CD8-positive, alpha-beta memory T cell (primary cell): Measurements from ENCODE around the gene SLCO4A1. TPM values are rescaled to one million over a fixed set of nuclear protein-coding genes. Genes with fewer than 3 reads are reported as not detected.

Source experiments
- CTCF ChIA-PET: fragments of 350-600 bp; sonication (Branson Sonifier 250); formaldehyde crosslinking; loops from one replicate; lab custom pipeline; 2021; ENCODE audit warnings: antibody characterized with exemption; lab: Charles Lee
- POLR2A ChIA-PET: fragments of 350-600 bp; sonication (Branson Sonifier 250); formaldehyde crosslinking; loops from one replicate; lab custom pipeline; 2021; ENCODE audit warnings: antibody characterized with exemption; lab: Charles Lee
- DNase-seq, 5 donors: peaks; one replicate each; pipeline versions ENCODE4 v3.0.0 to v3.0.0-alpha.2; 2020 to 2022; ENCODE audit warnings: mixed read lengths in 1 of 5
- H3K27ac ChIP-seq: one replicate; pipeline ENCODE4 v1.7.0; 2013; ENCODE audit warnings: low read depth, mild to moderate bottlenecking, low read length, moderate library complexity
- H3K27me3 ChIP-seq: 2 replicates; pipeline ENCODE4 v1.7.0; 2013; ENCODE audit warnings: low read length, mild to moderate bottlenecking; ENCODE audit not compliant: insufficient read depth, poor library complexity, severe bottlenecking
- H3K36me3 ChIP-seq: 2 replicates; pipeline ENCODE4 v1.7.0; 2013; ENCODE audit warnings: mild to moderate bottlenecking, low read length, moderate library complexity; ENCODE audit not compliant: insufficient read depth
- H3K4me1 ChIP-seq: 2 replicates; pipeline ENCODE4 v1.7.0; 2013; ENCODE audit warnings: mild to moderate bottlenecking, low read length, moderate library complexity; ENCODE audit not compliant: insufficient read depth
- H3K4me3 ChIP-seq: 2 replicates; pipeline ENCODE4 v1.7.0; 2013; ENCODE audit warnings: mild to moderate bottlenecking, low read length
- H3K9me3 ChIP-seq: 2 replicates; pipeline ENCODE4 v1.7.0; 2013; ENCODE audit warnings: mild to moderate bottlenecking, low read length
- H3K27ac Mint-ChIP-seq, 8 donors: one replicate each; pipeline ENCODE4 v1.8.0; 2020 to 2021; ENCODE audit warnings: mixed read lengths in 8 of 8, mild to moderate bottlenecking in 6 of 8, inconsistent platforms in 3 of 8, moderate library complexity in 3 of 8
- H3K27me3 Mint-ChIP-seq, 2 donors: one replicate each; pipeline ENCODE4 v1.8.0; 2020 to 2021; ENCODE audit warnings: mixed read lengths in 2 of 2, mild to moderate bottlenecking in 1 of 2, moderate library complexity in 1 of 2
- H3K36me3 Mint-ChIP-seq, 3 donors: one replicate each; pipeline ENCODE4 v1.8.0; 2020 to 2021; ENCODE audit warnings: mixed read lengths in 3 of 3, inconsistent platforms in 1 of 3, mild to moderate bottlenecking in 1 of 3
- H3K4me1 Mint-ChIP-seq, 3 donors: one replicate each; pipeline ENCODE4 v1.8.0; 2020 to 2021; ENCODE audit warnings: mixed read lengths in 3 of 3, inconsistent platforms in 1 of 3, mild to moderate bottlenecking in 1 of 3
- H3K4me3 Mint-ChIP-seq, 7 donors: one replicate each; pipeline ENCODE4 v1.8.0; 2020 to 2021; ENCODE audit warnings: mixed read lengths in 7 of 7, mild to moderate bottlenecking in 6 of 7, moderate library complexity in 4 of 7, inconsistent platforms in 2 of 7
- H3K9me3 Mint-ChIP-seq, 5 donors: one replicate each; pipeline ENCODE4 v1.8.0; 2020 to 2022; ENCODE audit warnings: mixed read lengths in 5 of 5, mild to moderate bottlenecking in 3 of 5, moderate library complexity in 2 of 5, inconsistent platforms in 1 of 5
- polyA plus RNA-seq: library from polyadenylated mRNA; unstranded; fragments of 300-500 nt; fragmentation: Illumina TruSeq; gene quantifications from one replicate; pipeline ENCODE4 v1.2.3, GENCODE V29; 2021
- total RNA-seq, 2 experiments: library from RNA; stranded (reverse); gene quantifications; one replicate each; pipeline ENCODE4 v1.2.3, GENCODE V29; 2021

Gene SLCO4A1
- total and polyA plus RNA-seq, 3 experiments from 2014 or later: 0.47 to 44.9 (median 42.0) TPM

- no peak for DNase-seq
- Histone ChIP-seq H3K27ac (no peak overlapping the region), H3K9me3 (no peaks in the 10 kb centered on the region), H3K27me3 (no peaks in the 10 kb centered on the region), H3K4me3 (no peak overlapping the region), H3K36me3 (no peaks in the 10 kb centered on the region), H3K4me1 (peaks cover 17% of the 10 kb centered on the region)
- Mint-ChIP-seq H3K27ac (no peak overlapping the region), H3K4me1 (peaks cover 4 to 18% (median 8%) of the 10 kb centered on the region in 3 donors), H3K9me3 (no peaks in the 10 kb centered on the region), H3K4me3 (peak overlapping the region in 3 of 7 donors; percentile 27 to 52 (median 48)), H3K36me3 (no peaks in the 10 kb centered on the region), H3K27me3 (peaks cover 0 to 2% of the 10 kb centered on the region in 2 donors)
- CTCF ChIA-PET: no interaction called here
- POLR2A ChIA-PET: interaction anchor here (3.1 kb wide), 1 partner anchor 153 kb away, joined by 12 read pairs; no protein-coding TSS in a partner anchor
Observed at GRCh38 chr20:62640870-62641269, 1.4 kb upstream of the SLCO4A1 start.

DNA sequence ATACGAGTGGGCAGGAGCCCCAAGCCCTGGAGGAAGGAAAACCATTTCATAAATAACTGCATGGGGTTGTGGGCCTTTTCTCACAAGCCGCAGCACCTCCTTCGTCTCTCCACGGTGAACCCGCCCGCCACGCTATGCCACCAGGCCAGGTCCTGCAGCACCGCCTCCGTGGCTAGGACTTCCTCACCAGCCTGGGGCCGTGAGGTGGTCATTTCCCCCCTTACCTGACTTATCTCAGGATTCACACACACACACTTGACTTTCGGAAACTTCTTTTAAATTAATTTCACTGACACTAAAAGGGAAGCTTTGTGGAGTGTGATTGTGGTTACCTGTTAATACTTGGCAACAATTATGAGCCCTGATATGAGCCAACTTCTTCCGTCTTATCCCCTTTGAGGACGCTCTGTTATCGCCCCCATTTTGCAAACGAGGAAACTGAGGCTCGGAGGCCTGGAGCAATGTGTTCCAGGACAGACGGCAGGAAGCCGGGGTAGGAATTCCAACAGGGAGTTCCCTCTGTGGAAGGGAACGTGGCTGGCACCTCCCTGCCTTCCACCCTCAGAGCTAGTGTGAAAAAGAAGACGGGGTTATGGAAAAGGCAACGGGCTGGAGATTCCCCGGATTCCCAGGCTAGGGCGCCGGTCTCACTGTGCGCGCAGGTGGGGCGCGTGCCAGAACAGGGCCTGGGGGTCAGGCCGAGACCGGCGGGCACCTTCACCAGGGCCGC, 817 bp upstream of the SLCO4A1 start:
- peak overlapping the region; percentile 9 for H3K27ac ChIP-seq
- H3K36me3 ChIP-seq: no peaks in the 10 kb centered on the region
- DNase-seq: no peak
- no peaks in the 10 kb centered on the region for H3K9me3 ChIP-seq
- Mint-ChIP-seq H3K4me1 (peaks cover 4 to 18% (median 8%) of the 10 kb centered on the region in 3 donors), H3K36me3 (no peaks in the 10 kb centered on the region), H3K9me3 (no peaks in the 10 kb centered on the region), H3K27me3 (no peaks in the 10 kb centered on the region), H3K4me3 (peak overlapping the region; percentile 70 to 82 (median 73)), H3K27ac (peak overlapping the region in 2 of 8 donors; percentile 9 to 55)
- H3K27me3 ChIP-seq: no peaks in the 10 kb centered on the region
- H3K4me3 ChIP-seq: peak overlapping the region; percentile 61
- ChIA-PET POLR2A (interaction anchor here (1.3 to 3.1 kb wide), 4 partner anchors 10 to 152 kb away, joined by 4 to 15 read pairs (median 8); no protein-coding TSS in a partner anchor), CTCF (interaction anchor here (1.3 to 2.1 kb wide), 2 partner anchors 93 to 167 kb away, joined by 3 to 9 read pairs; no protein-coding TSS in a partner anchor)
- peaks cover 17% of the 10 kb centered on the region for H3K4me1 ChIP-seq

DNA sequence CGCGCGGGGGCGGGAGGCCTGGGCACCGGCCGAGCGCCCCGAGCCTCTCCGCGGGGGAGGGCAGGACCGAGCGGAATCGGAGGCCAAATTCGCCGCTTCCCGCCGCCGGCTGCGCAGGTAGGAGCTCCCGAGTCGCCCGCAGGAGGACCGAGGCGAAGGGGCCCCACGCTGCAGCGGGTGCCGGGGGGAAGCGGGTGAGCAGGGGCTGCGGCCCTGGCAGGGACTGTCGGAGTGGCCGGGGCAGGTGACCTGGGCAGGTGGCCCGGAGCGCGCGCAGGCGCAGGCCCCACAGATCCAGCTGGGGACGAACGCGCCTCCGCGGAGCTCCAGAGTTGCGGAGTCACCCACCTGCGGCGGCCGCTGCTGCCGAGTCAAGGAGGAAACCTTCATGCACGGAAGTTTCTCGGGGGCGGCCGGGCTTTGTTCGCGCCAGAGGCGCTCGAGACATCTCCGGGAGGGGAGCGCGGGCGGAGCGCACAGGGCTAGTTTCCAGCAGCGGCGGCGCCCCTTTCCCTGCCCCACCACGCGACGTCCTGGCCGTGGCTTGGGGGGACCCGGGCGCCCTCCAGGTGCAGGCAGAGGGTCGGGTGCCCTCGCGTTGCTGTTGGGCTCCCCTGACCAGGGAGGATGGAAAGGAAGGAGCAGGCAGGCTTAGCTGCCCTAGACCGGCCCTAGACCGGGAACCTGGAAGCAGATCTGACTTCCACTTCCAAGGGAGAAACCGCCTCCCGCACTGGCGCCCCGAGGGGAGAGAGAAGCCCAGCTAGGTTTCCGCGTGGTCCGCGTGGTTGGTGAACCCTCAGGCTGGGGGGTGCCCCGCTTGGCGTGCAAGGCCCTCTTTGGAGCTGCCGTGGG, 590 bp downstream of the SLCO4A1 start:
- no peaks in the 10 kb centered on the region for H3K36me3 ChIP-seq
- Mint-ChIP-seq H3K36me3 (no peaks in the 10 kb centered on the region), H3K9me3 (peaks cover 0 to 2% (median 0%) of the 10 kb centered on the region in 5 donors), H3K27me3 (no peaks in the 10 kb centered on the region), H3K27ac (peak overlapping the region in 2 of 8 donors; percentile 27 to 94), H3K4me3 (peak overlapping the region; percentile 28 to 90 (median 60)), H3K4me1 (peaks cover 4 to 18% (median 8%) of the 10 kb centered on the region in 3 donors)
- CTCF ChIA-PET: interaction anchor here (1.0 to 2.1 kb wide), 4 partner anchors 26 to 165 kb away, joined by 3 to 9 read pairs (median 4); no protein-coding TSS in a partner anchor
- no peak overlapping the region for H3K27ac ChIP-seq
- POLR2A ChIA-PET: interaction anchor here (1.3 to 3.1 kb wide), 5 partner anchors 8 to 162 kb away, joined by 4 to 15 read pairs (median 4); partner anchors contain the start of gene OGFR
- H3K27me3 ChIP-seq: no peaks in the 10 kb centered on the region
- H3K4me3 ChIP-seq: peak overlapping the region; percentile 39
- no peaks in the 10 kb centered on the region for H3K9me3 ChIP-seq
- H3K4me1 ChIP-seq: peaks cover 17% of the 10 kb centered on the region
- DNase-seq: peak; percentile 33 to 70 (median 47)

DNA sequence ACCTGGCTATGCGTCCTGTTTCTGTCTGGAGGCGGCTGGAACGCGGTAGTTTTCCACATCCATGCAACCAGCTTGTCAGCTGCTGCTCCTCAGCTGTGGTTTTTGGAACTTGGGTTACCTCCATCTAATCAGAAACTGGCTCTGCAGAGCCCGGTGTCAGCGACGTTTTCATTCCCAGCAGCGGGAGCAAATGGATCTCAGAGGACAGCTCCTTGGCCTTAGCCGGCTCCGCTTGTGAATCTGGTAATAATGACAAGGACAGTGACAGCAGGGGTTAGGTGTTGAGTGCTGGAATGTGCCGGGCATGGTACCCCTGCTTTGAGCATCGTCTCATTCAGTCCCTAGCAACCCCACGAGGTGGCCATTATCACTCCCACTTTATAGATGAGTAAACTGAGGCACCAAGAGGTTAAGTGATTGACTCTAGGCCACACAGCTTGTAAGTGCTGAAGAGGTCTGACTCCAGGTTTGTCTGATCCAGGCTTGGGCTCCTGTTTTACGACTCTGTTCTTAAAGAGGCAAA, 1.3 kb downstream of the SLCO4A1 start:
- no peaks in the 10 kb centered on the region for H3K27me3 ChIP-seq
- H3K27ac Mint-ChIP-seq: peak overlapping the region in 2 of 8 donors; percentile 17 to 27
- no peaks in the 10 kb centered on the region for H3K27me3 Mint-ChIP-seq
- peaks cover 0 to 2% (median 0%) of the 10 kb centered on the region in 5 donors for H3K9me3 Mint-ChIP-seq
- H3K4me1 ChIP-seq: peaks cover 17% of the 10 kb centered on the region
- H3K4me1 Mint-ChIP-seq: peaks cover 4 to 18% (median 8%) of the 10 kb centered on the region in 3 donors
- POLR2A ChIA-PET: interaction anchor here (1.3 to 3.1 kb wide), 3 partner anchors 8 to 161 kb away, joined by 4 to 15 read pairs (median 12); partner anchors contain the start of gene OGFR
- H3K36me3 ChIP-seq: no peaks in the 10 kb centered on the region
- H3K4me3 Mint-ChIP-seq: peak overlapping the region; percentile 24 to 85 (median 47)
- H3K9me3 ChIP-seq: no peaks in the 10 kb centered on the region
- DNase-seq: no peak
- no peak overlapping the region for H3K27ac ChIP-seq
- no peaks in the 10 kb centered on the region for H3K36me3 Mint-ChIP-seq
- CTCF ChIA-PET: interaction anchor here (1.3 to 2.1 kb wide), 3 partner anchors 144 to 165 kb away, joined by 4 to 9 read pairs (median 6); no protein-coding TSS in a partner anchor
- peak overlapping the region; percentile 39 for H3K4me3 ChIP-seq

GRCh38 chr20:62644044-62644795, 1.9 kb downstream of the SLCO4A1 start:
- Histone ChIP-seq H3K36me3 (no peaks in the 10 kb centered on the region), H3K4me1 (peaks cover 17% of the 10 kb centered on the region), H3K27me3 (no peaks in the 10 kb centered on the region), H3K27ac (no peak overlapping the region), H3K9me3 (no peaks in the 10 kb centered on the region), H3K4me3 (no peak overlapping the region)
- Mint-ChIP-seq H3K36me3 (no peaks in the 10 kb centered on the region), H3K9me3 (peaks cover 0 to 2% (median 0%) of the 10 kb centered on the region in 5 donors), H3K27me3 (no peaks in the 10 kb centered on the region), H3K4me3 (peak overlapping the region in 6 of 7 donors; percentile 26 to 85 (median 54)), H3K4me1 (peaks cover 4 to 18% (median 8%) of the 10 kb centered on the region in 3 donors), H3K27ac (peak overlapping the region in 1 of 8 donors; percentile 17)
- no peak for DNase-seq
- CTCF ChIA-PET: interaction anchor here (0.9 to 1.3 kb wide), 2 partner anchors 144 to 164 kb away, joined by 3 to 6 read pairs; no protein-coding TSS in a partner anchor
- POLR2A ChIA-PET: no interaction called here

- POLR2A ChIA-PET: no interaction called here
- Mint-ChIP-seq H3K27me3 (no peaks in the 10 kb centered on the region), H3K36me3 (no peaks in the 10 kb centered on the region), H3K4me3 (peak overlapping the region in 4 of 7 donors; percentile 15 to 61 (median 30)), H3K27ac (no peak overlapping the region), H3K4me1 (peaks cover 4 to 24% (median 12%) of the 10 kb centered on the region in 3 donors), H3K9me3 (peaks cover 0 to 2% (median 0%) of the 10 kb centered on the region in 5 donors)
- Histone ChIP-seq H3K27me3 (no peaks in the 10 kb centered on the region), H3K36me3 (no peaks in the 10 kb centered on the region), H3K4me3 (no peak overlapping the region), H3K9me3 (no peaks in the 10 kb centered on the region), H3K4me1 (peaks cover 17% of the 10 kb centered on the region), H3K27ac (no peak overlapping the region)
- CTCF ChIA-PET: interaction anchor here (0.9 to 1.3 kb wide), 2 partner anchors 145 to 163 kb away, joined by 3 to 6 read pairs; no protein-coding TSS in a partner anchor
- DNase-seq: no peak
Observed at GRCh38 chr20:62644802-62645496, 2.6 kb downstream of the SLCO4A1 start.
